Pons (tissue), 1 donor: ENCODE measurements around the gene FOXM1.

ENCODE experiments used
- DNase-seq: peaks from one replicate; pipeline ENCODE4 v3.0.0-alpha.2; 2016; ENCODE audit warnings: low spot score

FOXM1 gene, protein sequence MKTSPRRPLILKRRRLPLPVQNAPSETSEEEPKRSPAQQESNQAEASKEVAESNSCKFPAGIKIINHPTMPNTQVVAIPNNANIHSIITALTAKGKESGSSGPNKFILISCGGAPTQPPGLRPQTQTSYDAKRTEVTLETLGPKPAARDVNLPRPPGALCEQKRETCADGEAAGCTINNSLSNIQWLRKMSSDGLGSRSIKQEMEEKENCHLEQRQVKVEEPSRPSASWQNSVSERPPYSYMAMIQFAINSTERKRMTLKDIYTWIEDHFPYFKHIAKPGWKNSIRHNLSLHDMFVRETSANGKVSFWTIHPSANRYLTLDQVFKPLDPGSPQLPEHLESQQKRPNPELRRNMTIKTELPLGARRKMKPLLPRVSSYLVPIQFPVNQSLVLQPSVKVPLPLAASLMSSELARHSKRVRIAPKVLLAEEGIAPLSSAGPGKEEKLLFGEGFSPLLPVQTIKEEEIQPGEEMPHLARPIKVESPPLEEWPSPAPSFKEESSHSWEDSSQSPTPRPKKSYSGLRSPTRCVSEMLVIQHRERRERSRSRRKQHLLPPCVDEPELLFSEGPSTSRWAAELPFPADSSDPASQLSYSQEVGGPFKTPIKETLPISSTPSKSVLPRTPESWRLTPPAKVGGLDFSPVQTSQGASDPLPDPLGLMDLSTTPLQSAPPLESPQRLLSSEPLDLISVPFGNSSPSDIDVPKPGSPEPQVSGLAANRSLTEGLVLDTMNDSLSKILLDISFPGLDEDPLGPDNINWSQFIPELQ

GRCh38 chr12:2877047-2877952, at the start of gene FOXM1, which contains the start of gene RHNO1:
TSS of gene FOXM1 (minus strand) at chr12:2877174. CDS start at chr12:2874478, 2,696 bp downstream.
TSS of gene RHNO1 (plus strand) at chr12:2877223. CDS start at chr12:2885367, 8,144 bp downstream.
- DNase-seq: peak; percentile 86

DNA sequence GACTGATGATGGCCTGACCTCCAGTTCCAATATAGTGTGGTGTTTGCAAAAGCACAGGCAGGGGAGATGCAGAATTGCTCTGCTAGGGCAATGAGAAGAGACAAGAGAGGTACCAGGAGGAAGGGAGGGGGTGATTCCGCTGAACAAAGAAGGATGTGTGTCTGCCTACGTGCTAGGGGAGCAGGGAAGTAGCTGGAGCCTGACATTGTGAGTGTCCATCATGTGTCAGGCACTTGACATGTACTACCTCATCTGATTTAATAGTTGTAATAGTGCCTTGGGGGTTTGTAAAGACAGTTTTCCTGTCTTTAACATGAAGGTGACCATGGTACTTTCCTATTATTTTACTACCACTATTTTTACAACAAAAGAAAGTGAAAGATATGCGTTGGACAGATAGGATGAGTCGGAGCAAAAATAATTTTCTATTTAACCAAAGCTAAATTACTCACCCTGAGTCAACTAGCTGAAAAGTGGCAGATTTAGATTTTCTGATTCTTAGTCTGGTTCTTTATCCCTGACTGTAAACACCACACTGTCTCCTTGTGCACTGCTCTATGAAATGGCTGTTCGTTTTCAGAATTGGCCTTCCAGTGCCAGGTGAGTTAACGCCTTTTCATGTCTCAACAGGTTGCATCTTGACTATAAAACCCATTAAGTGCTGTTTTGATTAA, 48.5 kb upstream of the FOXM1 start:
- no peak for DNase-seq

DNA sequence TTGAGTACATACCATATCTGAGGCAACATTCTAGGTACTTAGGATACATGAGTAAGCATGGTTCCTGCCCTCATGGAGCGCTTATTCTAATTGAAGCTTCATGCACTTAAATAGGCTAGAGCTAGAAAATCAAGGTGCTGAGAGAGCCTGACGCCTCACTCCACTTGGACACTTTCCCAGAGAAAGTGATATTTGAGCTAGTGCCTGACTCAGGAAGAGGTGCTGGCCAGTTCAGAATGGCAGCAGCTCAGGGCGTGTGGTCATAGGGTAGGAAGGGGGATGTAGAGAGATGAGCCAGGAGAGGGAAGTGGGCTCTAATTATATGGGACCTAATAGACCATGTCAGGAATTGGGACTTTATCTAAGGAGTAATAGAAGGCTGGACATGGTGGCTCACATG, 47.0 kb upstream of the FOXM1 start:
- no peak for DNase-seq

- DNase-seq: no peak
Measured at GRCh38 chr12:2923057-2923456, 46.1 kb upstream of the FOXM1 start.

DNA sequence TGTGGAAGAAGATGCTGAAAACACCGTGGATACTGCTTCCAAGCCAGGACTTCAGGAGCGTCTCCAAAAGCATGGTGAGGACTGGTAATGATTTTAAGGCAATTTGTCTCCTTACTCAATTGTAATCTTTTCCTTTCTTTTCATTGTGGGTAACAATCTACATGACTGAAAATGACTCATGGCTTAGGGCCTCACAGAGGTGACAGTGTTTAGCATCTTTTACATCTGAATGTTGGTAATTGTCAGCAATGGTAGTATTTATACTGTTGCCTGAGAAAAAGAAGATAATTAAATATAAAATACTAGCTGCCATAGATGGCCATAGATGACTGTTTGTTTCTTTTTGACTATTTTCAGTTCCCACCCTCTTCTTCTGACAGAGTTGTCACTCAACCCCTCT, 45.4 kb upstream of the FOXM1 start:
- no peak for DNase-seq

GRCh38 chr12:2919249-2919648, 42.3 kb upstream of the FOXM1 start:
- no peak for DNase-seq

DNA sequence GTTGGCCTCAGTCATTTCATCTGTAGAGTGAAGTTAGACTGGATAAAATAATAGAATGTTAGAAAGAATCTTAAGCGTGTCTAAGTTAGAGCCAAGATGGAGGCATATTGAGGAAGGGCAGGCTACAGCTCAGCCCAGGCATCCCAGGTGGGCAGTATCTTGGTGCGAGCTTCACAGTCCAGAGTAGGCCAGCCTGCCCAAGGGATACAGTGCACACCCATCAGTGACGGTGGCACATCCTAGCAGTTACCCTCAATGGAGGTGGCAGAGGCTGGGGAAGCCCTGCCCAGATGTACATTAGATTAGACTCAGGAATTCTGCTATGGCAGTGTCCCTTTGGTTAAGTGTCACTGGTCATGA, 35.2 kb upstream of the FOXM1 start:
- no peak for DNase-seq

DNA sequence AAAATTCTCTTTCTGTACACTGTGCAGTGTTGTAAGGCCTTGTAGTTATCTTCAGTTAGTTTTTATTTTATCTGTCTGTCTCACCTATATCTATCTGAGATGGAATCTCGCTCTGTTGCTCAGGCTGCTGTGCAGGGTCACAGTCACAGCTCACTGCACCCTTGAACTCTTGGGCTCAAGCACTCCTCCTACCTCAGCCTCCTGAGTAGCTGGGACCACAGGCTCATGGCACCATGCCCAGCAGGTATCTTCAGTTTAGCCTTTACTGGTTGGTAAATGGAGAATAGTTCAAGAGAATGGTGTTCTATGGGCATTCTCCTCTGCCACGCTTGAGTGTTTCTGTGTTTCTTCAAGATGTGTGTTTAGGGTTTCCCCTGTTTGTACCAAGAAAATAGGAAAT, 27.3 kb upstream of the FOXM1 start:
- DNase-seq: no peak

DNA sequence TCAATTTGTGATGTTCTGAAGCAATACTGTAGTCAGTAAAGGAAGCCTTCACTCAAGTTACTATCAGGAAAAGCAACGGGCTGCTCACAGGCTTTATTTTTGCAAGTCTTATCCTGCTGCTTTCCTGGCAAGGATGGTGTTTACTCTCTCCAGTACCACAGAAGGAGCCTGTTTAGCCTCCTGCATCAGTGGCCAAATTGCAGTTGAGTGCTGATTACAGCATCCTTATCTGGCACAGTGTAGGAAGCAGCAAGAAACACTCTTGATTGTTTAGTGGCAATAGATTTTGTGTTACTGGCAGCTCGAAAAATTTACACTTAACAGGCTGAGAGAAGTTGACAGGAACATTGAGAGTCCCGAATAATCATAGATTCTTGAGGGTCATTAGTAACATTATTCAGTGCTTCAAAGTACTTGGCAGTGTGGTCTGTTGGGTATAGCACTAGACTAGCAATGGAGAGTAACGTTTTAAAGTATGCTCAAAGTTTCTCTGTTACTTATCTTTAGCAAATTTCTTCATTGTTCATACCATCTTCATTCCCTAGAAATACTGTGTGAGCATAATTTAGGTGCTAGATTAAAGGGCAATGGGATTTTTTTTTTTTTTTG, 25.4 kb upstream of the FOXM1 start:
- DNase-seq: peak; percentile 91

- no peak for DNase-seq
Measured at GRCh38 chr12:2900642-2901041, 23.7 kb upstream of the FOXM1 start.

GRCh38 chr12:2897418-2897817, 20.4 kb upstream of the FOXM1 start:
- DNase-seq: no peak

GRCh38 chr12:2895511-2895910, 18.5 kb upstream of the FOXM1 start:
- no peak for DNase-seq

DNA sequence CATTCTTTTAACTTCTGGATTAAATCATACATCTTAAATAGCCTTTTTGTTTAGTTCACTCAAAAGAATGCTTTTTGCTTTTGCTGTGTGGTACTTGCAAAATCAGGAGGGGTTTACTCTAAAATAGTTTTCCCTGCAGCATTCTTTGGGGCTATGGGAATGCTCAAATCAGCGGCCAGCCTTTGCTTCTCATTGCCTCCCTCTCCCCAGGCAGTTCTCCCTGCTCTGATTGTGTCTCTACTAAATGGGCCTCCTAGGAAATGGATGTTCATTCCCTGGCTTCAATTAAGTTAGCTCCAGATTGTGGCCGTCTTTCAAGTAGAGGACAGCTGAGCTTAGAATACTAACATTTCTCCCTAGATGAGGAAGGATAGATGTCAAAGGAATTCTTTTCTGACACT, 18.1 kb upstream of the FOXM1 start:
- DNase-seq: no peak

DNA sequence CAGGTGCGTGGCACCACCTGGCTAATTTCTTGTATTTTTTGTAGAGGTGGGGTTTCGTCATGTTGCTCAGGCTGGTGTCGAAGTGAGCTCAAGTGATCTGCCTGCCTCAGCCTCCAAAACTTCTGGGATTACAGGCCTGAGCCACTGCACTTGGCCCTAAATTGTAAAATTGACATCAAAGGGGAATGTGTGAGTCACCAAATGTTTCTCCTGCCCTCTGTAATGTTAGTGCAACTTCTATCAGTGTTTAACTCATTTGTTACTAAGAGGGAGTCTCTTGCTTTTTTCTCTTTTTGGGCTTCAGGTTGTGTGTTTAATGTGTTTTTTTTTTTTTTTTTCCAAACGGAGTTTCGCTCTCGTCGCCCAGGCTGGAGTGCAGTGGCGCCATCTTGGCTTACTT, 16.0 kb upstream of the FOXM1 start:
- DNase-seq: no peak

DNA sequence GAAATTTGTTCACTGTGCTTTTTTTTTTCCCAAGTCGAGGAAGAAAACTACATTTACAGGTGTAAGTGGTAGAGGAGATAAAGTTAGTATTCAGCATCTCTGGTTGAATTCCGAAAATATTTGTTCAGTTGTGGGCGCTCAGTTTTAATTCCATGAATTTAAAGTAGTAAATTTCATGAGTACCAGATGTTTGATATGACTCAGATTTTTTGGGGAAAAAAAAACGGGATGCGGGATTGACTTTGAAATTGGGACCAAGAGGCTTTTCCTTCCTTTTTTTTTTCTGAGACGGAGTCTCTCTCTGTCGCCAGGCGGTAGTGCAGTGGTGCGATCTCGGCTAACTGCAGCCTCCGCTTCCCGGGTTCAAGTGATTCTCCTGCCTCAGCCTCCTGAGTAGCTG, 15.3 kb upstream of the FOXM1 start:
- no peak for DNase-seq

DNA sequence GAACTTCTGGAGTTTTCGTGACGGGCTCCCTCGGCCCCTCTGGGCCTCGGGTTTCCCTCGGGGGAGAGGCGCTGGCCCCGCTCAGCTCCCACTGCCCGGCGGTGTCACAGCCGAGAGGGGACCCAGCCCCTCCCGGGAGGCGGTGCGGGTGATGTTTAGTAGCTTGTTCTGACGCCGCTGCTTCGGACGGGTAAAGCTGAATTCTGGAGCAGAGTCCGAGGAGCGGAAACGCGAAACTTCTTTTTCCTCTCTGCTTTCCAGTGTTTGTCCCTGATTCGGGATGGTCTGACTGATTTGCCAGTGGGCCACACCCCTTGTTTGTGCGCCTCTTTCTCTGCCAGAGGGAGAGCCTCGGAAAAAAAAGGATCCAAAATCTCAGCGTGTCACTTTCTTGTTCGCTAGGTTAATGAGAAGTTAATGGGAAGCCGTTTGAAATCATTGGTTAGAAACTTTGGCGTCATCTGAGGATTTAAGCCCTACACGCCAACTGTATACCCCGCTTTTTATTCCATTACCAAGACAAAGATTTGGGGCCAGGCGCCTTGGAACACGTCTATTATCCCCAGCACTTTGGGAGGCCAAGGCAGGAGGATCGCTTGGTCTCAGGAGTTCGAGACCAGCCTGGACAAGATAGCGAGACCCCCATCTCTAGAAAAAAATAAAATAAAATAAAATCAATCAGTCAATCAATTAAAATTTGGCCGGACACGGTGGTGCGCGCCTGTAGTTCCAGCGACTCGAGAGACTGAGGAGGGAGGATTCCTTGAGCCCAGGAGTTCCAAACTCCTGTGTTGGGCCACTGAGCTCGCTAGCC, 14.5 kb upstream of the FOXM1 start:
- DNase-seq: no peak

- DNase-seq: peak; percentile 98
Measured at GRCh38 chr12:2890388-2891239, 13.6 kb upstream of the FOXM1 start, which contains the start of gene TULP3. TSS of gene TULP3 (plus strand) at chr12:2890891. CDS start at chr12:2890948, 57 bp downstream.

- DNase-seq: no peak
Measured at GRCh38 chr12:2890001-2890387, 13.0 kb upstream of the FOXM1 start.

DNA sequence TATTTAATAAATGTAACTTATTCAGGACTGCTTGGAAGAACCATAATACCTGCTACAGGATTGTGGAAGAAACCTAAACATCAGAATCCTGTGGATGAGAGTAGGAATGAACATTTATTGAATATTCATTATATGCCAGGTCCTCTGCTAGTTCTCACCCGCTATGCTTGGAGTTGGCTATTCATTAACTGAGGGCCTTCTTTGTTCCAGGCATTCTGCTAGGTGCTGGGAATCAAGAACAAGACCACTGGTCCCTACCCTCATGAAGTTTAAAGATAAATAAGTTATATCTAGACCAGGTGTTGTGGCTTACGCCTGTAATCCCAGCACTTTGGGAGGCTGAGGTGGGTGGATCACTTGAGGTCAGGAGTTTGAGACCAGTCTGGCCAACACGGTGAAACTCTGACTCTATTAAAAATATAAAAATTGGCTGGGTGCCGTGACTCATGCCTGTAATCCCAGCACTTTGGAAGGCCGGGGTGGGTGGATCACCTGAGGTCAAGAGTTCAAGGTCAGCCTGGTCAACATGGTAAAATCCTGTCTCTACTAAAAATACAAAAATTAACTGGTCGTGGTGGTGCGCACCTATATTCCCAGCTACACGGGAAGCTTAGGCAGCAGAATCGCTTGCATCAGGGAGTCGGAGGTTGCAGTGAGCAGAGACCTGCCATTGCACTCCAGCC, 9.9 kb upstream of the FOXM1 start:
- DNase-seq: no peak
